MCF 10A (cell line): ENCODE measurements around the gene NEDD1. TPM values are rescaled to one million over a fixed set of nuclear protein-coding genes. Genes with fewer than 3 reads are reported as not detected.

Experiments used
- BruUV-seq: library from RNA; stranded (reverse); fragments of 400-500 nt; replicated peaks from 2 replicates; lab custom pipeline; 2021; lab: Mats Ljungman, UMichigan
- CTCF ChIA-PET: fragments of 300-600 bp; sonication (Branson Sonifier 250); formaldehyde crosslinking; extraction: SDS; loops from one replicate; lab custom pipeline; 2021; ENCODE audit warnings: antibody characterized with exemption, inconsistent platforms; lab: Yijun Ruan, JAX
- POLR2A ChIA-PET: fragments of 300-600, 350-650 bp; sonication (Branson Sonifier 250); formaldehyde crosslinking; extraction: SDS; loops from one replicate; lab custom pipeline; 2020; ENCODE audit warnings: antibody characterized with exemption, inconsistent platforms; lab: Yijun Ruan, JAX
- DNase-seq: peaks from one replicate; pipeline ENCODE4 v3.0.0-alpha.2; 2018; ENCODE audit not compliant: unreplicated experiment
- H3K27ac Mint-ChIP-seq: one replicate; pipeline ENCODE4 v1.8.0; 2022; ENCODE audit warnings: mild to moderate bottlenecking, low read depth, mixed read lengths; ENCODE audit not compliant: unreplicated experiment
- H3K27me3 Mint-ChIP-seq: one replicate; pipeline ENCODE4 v1.8.0; 2022; ENCODE audit warnings: mixed read lengths; ENCODE audit not compliant: insufficient read depth, unreplicated experiment
- H3K36me3 Mint-ChIP-seq: one replicate; pipeline ENCODE4 v1.8.0; 2022; ENCODE audit warnings: mild to moderate bottlenecking, moderate library complexity, mixed read lengths; ENCODE audit not compliant: insufficient read depth, unreplicated experiment
- H3K4me1 Mint-ChIP-seq: one replicate; pipeline ENCODE4 v1.8.0; 2022; ENCODE audit warnings: mixed read lengths; ENCODE audit not compliant: insufficient read depth, unreplicated experiment
- H3K4me3 Mint-ChIP-seq: one replicate; pipeline ENCODE4 v1.8.0; 2022; ENCODE audit warnings: mild to moderate bottlenecking, moderate library complexity, mixed read lengths; ENCODE audit not compliant: unreplicated experiment
- H3K9me3 Mint-ChIP-seq: one replicate; pipeline ENCODE4 v1.8.0; 2022; ENCODE audit warnings: mixed read lengths; ENCODE audit not compliant: unreplicated experiment
- intact Hi-C: fragments of 100-400 bp; cut with micrococcal nuclease; formaldehyde crosslinking; loops from 2 replicates; pipeline ENCODE4 v1.14.1; 2022
- total RNA-seq: library from RNA; stranded (reverse); gene quantifications from 2 replicates; pipeline ENCODE4 v1.2.3, GENCODE V29; 2022
- TF ChIP-seq, protein P1 (sequence below): fragments of 200-600 bp; IDR thresholded peaks from one replicate; pipeline ENCODE4 v1.8.0; 2022; ENCODE audit warnings: antibody characterized with exemption, mild to moderate bottlenecking; ENCODE audit not compliant: unreplicated experiment

Gene NEDD1
- total RNA-seq, 1 experiment from 2014 or later: 23.5 TPM

DNA sequence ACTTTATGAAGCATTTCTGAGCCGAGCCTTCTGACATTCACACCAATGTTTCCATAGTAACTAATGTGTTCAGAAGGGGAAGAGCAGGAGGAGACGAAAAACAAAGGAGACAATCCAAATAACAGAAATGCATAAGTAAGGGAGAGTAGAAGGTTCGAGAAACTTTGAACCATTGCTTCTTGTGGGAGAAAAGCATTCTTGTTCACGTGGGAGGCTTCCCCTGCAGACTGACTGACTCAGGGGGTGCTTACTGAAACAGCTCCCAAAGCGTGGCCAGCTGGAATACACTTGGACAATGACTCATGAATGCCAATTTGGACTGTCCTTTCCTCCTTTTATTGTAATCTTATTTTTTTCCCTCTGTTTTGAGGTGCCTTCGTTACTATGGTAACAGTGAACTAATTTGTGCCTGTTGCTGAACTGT is 73.9 kb downstream of the NEDD1 start:
- CTCF ChIA-PET: interaction anchor here (0.6 to 1.6 kb wide), 6 partner anchors 15 to 593 kb away, joined by 3 to 5 read pairs (median 4); no protein-coding TSS in a partner anchor
- no TSS peak for BruUV-seq
- POLR2A ChIA-PET: interaction anchor here (0.6 kb wide), 1 partner anchor 400 kb away, joined by 3 read pairs; no protein-coding TSS in a partner anchor
- DNase-seq: peak; percentile 57
- Mint-ChIP-seq H3K27me3 (no peaks in the 10 kb centered on the region), H3K36me3 (no peaks in the 10 kb centered on the region), H3K4me1 (peaks cover 6% of the 10 kb centered on the region), H3K9me3 (no peaks in the 10 kb centered on the region), H3K27ac (no peak overlapping the region), H3K4me3 (no peak overlapping the region)
- intact Hi-C loops: loop anchor here (10.0 kb wide), 1 partner anchor 286 kb away; no protein-coding TSS in a partner anchor
- TF ChIP-seq, protein P1, sequence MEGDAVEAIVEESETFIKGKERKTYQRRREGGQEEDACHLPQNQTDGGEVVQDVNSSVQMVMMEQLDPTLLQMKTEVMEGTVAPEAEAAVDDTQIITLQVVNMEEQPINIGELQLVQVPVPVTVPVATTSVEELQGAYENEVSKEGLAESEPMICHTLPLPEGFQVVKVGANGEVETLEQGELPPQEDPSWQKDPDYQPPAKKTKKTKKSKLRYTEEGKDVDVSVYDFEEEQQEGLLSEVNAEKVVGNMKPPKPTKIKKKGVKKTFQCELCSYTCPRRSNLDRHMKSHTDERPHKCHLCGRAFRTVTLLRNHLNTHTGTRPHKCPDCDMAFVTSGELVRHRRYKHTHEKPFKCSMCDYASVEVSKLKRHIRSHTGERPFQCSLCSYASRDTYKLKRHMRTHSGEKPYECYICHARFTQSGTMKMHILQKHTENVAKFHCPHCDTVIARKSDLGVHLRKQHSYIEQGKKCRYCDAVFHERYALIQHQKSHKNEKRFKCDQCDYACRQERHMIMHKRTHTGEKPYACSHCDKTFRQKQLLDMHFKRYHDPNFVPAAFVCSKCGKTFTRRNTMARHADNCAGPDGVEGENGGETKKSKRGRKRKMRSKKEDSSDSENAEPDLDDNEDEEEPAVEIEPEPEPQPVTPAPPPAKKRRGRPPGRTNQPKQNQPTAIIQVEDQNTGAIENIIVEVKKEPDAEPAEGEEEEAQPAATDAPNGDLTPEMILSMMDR: no peak

DNA sequence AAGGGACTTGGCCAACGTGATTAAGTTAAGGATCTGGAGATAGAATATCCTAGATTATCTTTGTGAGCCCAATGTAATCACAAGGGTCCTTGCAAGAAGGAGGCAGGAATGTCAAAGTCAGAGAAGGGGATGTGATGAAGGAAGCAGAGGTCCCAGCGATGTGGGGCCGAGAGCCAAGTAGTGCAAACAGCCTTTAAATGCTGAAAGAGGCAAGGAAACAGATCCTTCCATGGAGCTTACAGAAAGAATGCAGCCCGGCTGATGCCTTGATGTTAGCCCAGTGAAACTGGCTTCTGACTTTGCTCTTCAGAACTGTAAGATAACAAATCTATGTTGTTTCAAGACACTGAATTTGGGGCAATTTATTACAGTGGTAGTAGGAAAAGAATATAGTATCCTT is 74.9 kb downstream of the NEDD1 start:
- no peaks in the 10 kb centered on the region for H3K27me3 Mint-ChIP-seq
- H3K4me3 Mint-ChIP-seq: no peak overlapping the region
- intact Hi-C loops: loop anchor here (10.0 kb wide), 1 partner anchor 287 kb away; no protein-coding TSS in a partner anchor
- ChIA-PET POLR2A (no interaction called here), CTCF (interaction anchor here (0.6 to 8.4 kb wide), 7 partner anchors 10 to 1021 kb away, joined by 3 to 115 read pairs (median 4); no protein-coding TSS in a partner anchor)
- BruUV-seq: no TSS peak
- no peaks in the 10 kb centered on the region for H3K9me3 Mint-ChIP-seq
- DNase-seq: no peak
- TF ChIP-seq, protein P1: no peak
- peaks cover 6% of the 10 kb centered on the region for H3K4me1 Mint-ChIP-seq
- H3K27ac Mint-ChIP-seq: no peak overlapping the region
- no peaks in the 10 kb centered on the region for H3K36me3 Mint-ChIP-seq

DNA sequence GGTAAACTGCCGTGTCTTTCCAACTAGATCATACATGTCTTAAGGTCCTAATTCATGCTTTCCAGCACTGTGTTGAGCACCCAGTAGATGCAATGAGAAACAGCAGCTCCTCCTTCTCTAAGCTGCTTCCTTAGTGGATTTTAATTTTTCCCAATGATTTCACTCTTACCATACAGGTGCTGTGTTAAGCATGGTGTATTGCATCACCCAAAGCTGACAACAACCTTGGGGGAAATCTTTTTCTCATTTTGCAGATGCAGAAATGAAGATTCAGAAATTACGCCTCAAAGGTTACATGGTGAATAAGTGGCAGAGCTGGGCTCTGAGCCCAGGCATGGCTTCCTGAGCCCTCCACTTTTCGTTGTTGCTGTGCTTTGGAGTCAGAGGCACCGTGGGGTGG is 75.6 kb downstream of the NEDD1 start:
- Mint-ChIP-seq H3K27ac (no peak overlapping the region), H3K36me3 (no peaks in the 10 kb centered on the region), H3K4me1 (peaks cover 6% of the 10 kb centered on the region), H3K27me3 (no peaks in the 10 kb centered on the region), H3K4me3 (no peak overlapping the region), H3K9me3 (no peaks in the 10 kb centered on the region)
- ChIA-PET POLR2A (no interaction called here), CTCF (interaction anchor here (0.6 to 8.4 kb wide), 6 partner anchors 9 to 422 kb away, joined by 3 to 115 read pairs (median 4); no protein-coding TSS in a partner anchor)
- BruUV-seq: no TSS peak
- DNase-seq: no peak
- intact Hi-C loops: loop anchor here (10.0 kb wide), 1 partner anchor 288 kb away; no protein-coding TSS in a partner anchor
- TF ChIP-seq, protein P1: no peak

DNA sequence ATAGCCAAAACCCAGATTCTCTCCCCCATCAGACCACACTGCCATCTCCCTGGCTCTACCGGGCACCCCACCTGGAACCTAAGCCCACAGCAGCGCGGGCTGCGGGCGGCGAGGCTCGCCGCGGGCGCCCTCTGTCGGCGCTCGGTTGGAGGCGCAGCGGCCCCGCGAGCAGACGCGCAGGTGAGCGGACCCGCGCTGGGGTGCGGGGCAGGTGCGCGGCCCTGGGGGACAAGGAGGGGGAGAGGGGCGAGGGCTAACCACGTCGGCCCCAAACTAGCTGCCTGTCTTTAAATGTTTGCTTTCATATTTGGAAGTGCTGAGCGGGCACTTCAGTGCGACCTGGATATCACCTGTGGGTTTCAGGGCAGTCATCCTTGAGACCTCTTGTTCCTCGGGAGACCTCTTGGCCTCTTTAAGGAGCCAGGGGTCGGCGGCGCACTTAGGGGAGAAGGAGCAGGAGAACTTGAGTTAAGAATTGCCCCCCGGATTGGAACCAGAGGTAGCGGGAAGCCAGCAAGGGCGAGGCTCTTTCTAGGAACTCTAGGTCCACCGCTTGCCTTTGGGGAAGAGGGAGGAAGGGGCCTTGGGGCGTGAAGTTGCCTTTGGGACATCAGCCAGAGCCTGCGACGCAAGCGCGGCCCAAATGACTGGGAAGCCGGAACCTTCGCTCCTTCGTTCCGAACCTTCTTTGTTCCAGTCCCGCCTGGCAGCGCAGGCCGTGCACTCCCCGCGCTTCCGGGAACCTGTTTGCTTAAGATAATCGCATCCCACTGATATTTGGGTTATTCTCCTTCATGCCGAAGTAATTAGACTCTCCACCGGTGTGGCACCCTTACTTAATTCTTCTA is 78.7 kb downstream of the NEDD1 start:
- peaks cover 22% of the 10 kb centered on the region for H3K27me3 Mint-ChIP-seq
- no peaks in the 10 kb centered on the region for H3K36me3 Mint-ChIP-seq
- TF ChIP-seq, protein P1: peak; percentile 88
- intact Hi-C loops: loop anchor here (1.0 to 10.0 kb wide), 4 partner anchors 291 to 1411 kb away; no protein-coding TSS in a partner anchor
- ChIA-PET POLR2A (no interaction called here), CTCF (interaction anchor here (0.5 to 8.4 kb wide), 58 partner anchors 8 to 1512 kb away, joined by 3 to 115 read pairs (median 4); no protein-coding TSS in a partner anchor)
- H3K9me3 Mint-ChIP-seq: no peaks in the 10 kb centered on the region
- H3K4me3 Mint-ChIP-seq: no peak overlapping the region
- BruUV-seq: no TSS peak
- no peak overlapping the region for H3K27ac Mint-ChIP-seq
- peak; percentile 21 for DNase-seq
- H3K4me1 Mint-ChIP-seq: peaks cover 5% of the 10 kb centered on the region
